GM12873 (cell line): ENCODE results near the gene FOCAD.

Experiments
- CTCF ChIP-seq: IDR thresholded peaks from 2 replicates; pipeline ENCODE4 v1.5.1; 2012; ENCODE audit warnings: low read depth, mild to moderate bottlenecking, moderate library complexity, low read length, control low read depth; ENCODE audit not compliant: insufficient read depth; ENCODE audit errors: missing control alignments

FOCAD gene

GRCh38 chr9:20808002-20808401, 123.9 kb downstream of the FOCAD start:
- TF ChIP-seq CTCF = no peak

DNA sequence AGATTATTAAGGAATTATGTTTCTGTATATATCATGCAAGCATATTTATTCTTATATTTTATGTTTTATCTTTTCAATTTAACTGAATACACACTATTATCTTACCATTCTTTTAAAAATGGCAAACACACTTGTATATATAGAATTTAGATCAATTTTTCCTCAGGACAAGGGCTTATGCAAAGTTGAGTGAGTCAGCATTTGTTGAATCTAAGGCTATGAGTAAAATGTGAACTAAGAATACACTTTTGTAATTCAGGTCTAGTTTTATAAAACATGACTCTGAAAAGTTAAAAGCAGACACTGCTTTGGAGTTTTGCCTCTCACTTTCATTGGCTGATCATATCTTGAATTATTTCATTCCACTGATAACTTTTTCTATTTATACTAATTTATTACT, 127.8 kb downstream of the FOCAD start:
- no peak for TF ChIP-seq CTCF

DNA sequence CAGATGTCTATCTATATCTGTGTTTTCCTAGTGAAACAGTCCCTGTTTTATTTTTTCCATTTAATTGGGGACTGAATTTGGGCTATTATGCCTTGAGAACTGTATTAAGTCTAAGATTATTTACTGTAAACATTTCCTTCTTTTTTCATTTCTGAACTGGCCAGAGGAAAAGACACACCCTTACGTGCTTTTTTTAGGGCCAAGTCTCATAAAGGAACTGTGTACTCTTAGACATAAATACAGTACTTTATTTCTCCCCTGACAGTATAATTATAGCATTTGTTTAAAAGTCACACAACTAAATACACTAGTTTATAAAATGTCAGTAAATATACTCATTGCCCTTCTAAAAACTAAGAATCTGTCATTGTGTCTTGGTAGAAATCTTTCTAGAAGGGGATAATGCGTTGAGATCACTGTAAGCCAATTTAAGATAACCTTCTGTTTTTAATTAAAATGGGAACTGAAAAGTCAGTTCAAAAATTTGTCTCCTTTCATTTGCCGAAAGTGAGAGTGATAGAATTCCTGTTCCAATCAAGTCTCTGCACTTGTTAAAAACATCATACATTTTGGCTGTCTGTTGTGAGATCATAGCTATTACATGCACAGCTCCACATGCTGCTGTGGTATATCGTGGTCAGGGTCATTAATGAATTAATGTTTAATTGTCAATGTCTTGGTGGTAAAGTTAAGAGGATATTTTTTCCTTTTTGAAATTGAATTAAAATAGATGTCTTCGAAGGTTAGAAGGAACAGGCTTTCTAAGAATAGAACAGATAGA, 132.1 kb downstream of the FOCAD start:
- no peak for TF ChIP-seq CTCF

- no peak for TF ChIP-seq CTCF
Measured at GRCh38 chr9:20823051-20823450, 139.0 kb downstream of the FOCAD start.

DNA sequence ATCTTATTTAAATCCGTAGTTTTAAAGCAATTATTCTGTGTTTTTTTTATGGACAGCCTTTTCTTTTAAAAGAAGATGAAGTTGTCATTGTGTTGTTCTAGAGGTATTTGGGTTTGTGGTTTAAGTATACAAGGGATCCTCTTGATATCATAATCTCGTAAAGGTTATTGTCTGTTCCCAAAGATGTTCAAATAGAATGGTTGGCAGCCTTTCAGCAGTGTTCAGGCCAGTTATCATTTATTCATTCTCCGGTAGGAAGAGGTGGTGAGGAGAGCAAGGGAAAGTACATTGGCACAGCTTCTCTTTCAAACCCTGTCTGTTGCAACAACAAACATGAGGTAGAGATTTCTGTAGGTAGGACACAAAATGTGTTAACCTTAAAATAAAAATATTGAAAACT, 147.0 kb downstream of the FOCAD start:
- no peak for TF ChIP-seq CTCF

DNA sequence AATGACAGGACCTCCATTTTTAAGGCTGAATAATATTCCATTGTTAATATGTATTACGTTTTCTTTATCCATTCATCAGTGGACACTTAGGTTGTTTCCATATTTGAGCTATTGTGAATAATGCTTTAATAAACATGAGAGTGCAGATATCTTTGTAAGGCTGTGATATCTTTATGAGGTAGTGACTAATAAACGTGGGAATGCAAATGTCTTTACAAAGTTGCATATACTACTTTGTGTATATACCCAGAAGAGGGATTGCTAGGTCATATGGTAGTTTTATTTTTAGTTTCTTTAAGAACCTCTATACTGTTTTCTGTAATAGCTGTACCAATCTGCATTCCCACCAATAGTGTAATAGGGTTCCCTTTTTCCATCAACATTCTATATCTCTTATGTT, 148.7 kb downstream of the FOCAD start:
- TF ChIP-seq CTCF = no peak

DNA sequence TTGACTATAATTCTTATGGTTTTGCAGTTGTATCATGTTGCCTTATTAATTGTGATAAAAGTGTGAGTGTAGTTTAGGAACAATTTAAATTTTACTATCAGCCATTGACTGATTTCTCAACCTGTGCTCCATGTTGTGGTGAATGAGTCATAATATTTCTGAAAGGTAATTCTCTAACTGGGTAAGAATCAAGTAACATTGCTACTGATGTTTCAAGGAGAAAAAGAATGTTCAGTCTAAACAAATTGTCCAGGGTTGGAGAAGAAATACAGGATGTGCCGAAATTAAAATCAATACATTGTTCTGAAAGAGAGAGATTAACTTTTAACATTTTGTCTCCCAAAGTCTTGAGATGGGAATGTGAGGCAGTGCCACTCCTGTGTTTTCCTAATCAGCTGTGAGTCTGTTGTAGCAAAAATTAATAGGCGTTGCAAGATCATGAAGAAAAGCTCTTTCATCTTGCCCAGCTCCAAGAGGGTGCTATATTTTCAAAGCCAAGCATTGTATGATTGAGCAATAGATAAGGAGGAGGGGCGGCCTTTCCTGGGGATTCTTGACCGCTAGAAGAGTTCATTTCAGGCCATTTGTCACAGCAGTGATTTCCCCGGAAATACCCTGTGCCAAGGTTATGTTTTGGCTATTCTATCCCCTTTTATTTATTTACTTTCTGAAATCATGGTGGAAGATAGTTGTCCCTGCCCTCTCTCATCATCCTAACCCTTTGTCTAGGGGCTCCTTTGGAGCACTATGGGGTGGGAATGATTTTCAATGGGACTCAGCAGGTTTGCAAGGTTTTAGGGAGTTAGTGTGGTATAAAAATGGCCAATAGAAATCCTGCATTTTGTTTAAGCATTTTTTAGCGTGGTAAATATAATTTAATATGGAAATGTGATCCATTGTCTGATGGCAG, 151.6 kb downstream of the FOCAD start:
- TF ChIP-seq CTCF = no peak
